ENCODE results near the gene SSBP3. TPM values are rescaled to one million over a fixed set of nuclear protein-coding genes. Genes with fewer than 3 reads are reported as not detected.
A peak's percentile ranks its signal among the peaks of the same experiment; 100 is the strongest.

Gene SSBP3
- total RNA-seq, 2 donors from 2014 or later = 63.8 to 76.5 TPM

- no peaks in the 10 kb centered on the region for H3K27me3 ChIP-seq
- DNase-seq = no peak
- H3K36me3 ChIP-seq = no peaks in the 10 kb centered on the region
- H3K27ac ChIP-seq = peak overlapping the region; percentile 72
- H3K9me3 ChIP-seq = no peaks in the 10 kb centered on the region
- no peak overlapping the region for H3K4me3 ChIP-seq
- H3K9ac ChIP-seq (ENCODE audit: low read depth in 2 of 2, low read length in 2 of 2) = peak overlapping the region in 1 of 2 donors; percentile 57
- peaks cover 6% of the 10 kb centered on the region for H3K4me1 ChIP-seq
- no peak for TF ChIP-seq CTCF (IDR thresholded peaks at IDR 0.05)
- intact Hi-C loops (cut with DNase I) = no loop called here
Observed at GRCh38 chr1:54384918-54385726, 21.1 kb downstream of the SSBP3 start.

- DNase-seq = no peak
- Histone ChIP-seq H3K9ac (ENCODE audit: low read depth in 2 of 2, low read length in 2 of 2) (no peak overlapping the region), H3K4me3 (no peak overlapping the region), H3K36me3 (no peaks in the 10 kb centered on the region), H3K27me3 (no peaks in the 10 kb centered on the region), H3K4me1 (peaks cover 6% of the 10 kb centered on the region), H3K27ac (peak overlapping the region; percentile 72), H3K9me3 (no peaks in the 10 kb centered on the region)
- intact Hi-C loops (cut with DNase I) = no loop called here
- no peak for TF ChIP-seq CTCF (IDR thresholded peaks at IDR 0.05)
Observed at GRCh38 chr1:54384471-54384870, 21.7 kb downstream of the SSBP3 start.

- H3K4me3 ChIP-seq = no peak overlapping the region
- no peak for TF ChIP-seq CTCF (IDR thresholded peaks at IDR 0.05)
- H3K36me3 ChIP-seq = no peaks in the 10 kb centered on the region
- no peak for DNase-seq
- no peaks in the 10 kb centered on the region for H3K9me3 ChIP-seq
- H3K27me3 ChIP-seq = no peaks in the 10 kb centered on the region
- H3K27ac ChIP-seq = no peak overlapping the region
- intact Hi-C loops (cut with DNase I) = no loop called here
- no peak overlapping the region for H3K9ac ChIP-seq (ENCODE audit: low read depth in 2 of 2, low read length in 2 of 2)
- peaks cover 6% of the 10 kb centered on the region for H3K4me1 ChIP-seq
Observed at GRCh38 chr1:54381524-54381923, 24.7 kb downstream of the SSBP3 start.

GRCh38 chr1:54380290-54380882, 25.8 kb downstream of the SSBP3 start:
- no peak for DNase-seq
- Histone ChIP-seq H3K9ac (ENCODE audit: low read depth in 2 of 2, low read length in 2 of 2) (no peak overlapping the region), H3K36me3 (no peaks in the 10 kb centered on the region), H3K4me3 (no peak overlapping the region), H3K27me3 (no peaks in the 10 kb centered on the region), H3K9me3 (no peaks in the 10 kb centered on the region), H3K4me1 (peaks cover 6% of the 10 kb centered on the region), H3K27ac (no peak overlapping the region)
- TF ChIP-seq CTCF (IDR thresholded peaks at IDR 0.05) = no peak
- intact Hi-C loops (cut with DNase I) = no loop called here

- DNase-seq = no peak
- H3K4me3 ChIP-seq = no peak overlapping the region
Observed at GRCh38 chr1:54379555-54380289, 26.5 kb downstream of the SSBP3 start.

More at GRCh38 chr1:54379555-54380289, 26.5 kb downstream of the SSBP3 start:
- H3K9me3 ChIP-seq = no peaks in the 10 kb centered on the region
- H3K9ac ChIP-seq (ENCODE audit: low read depth in 2 of 2, low read length in 2 of 2) = no peak overlapping the region
- intact Hi-C loops (cut with DNase I) = no loop called here
- peaks cover 2% of the 10 kb centered on the region for H3K4me1 ChIP-seq
- no peak overlapping the region for H3K27ac ChIP-seq
- H3K36me3 ChIP-seq = no peaks in the 10 kb centered on the region
- no peaks in the 10 kb centered on the region for H3K27me3 ChIP-seq
- TF ChIP-seq CTCF (IDR thresholded peaks at IDR 0.05) = no peak
